HEK293 (cell line): ENCODE measurements around the gene SLC10A7.

Experiments
- CTCF ChIA-PET: fragments of 350-600 bp; formaldehyde crosslinking; extraction: SDS; loops from one replicate; lab custom pipeline; 2021; ENCODE audit warnings: antibody characterized with exemption; lab: Yijun Ruan, JAX
- POLR2A ChIA-PET: fragments of 300-600 bp; formaldehyde crosslinking; extraction: SDS; loops from one replicate; lab custom pipeline; 2020; ENCODE audit warnings: antibody characterized with exemption, inconsistent platforms; lab: Yijun Ruan, JAX
- H3K27ac ChIP-seq: fragments of 200-500 bp; sonication (Bioruptor generic); 2 replicates; pipeline ENCODE4 v1.5.1; 2014; ENCODE audit warnings: low read depth, low read length, control low read depth, inconsistent platforms; ENCODE audit errors: extremely low read depth
- H3K36me3 ChIP-seq, 2 experiments: fragments of 200-500 bp in 1 of 2; sonication (Bioruptor generic) in 1 of 2; 1 replicate in 1 of 2; 2 replicates in 1 of 2; pipeline ENCODE4 v1.5.1; 2014 to 2017; ENCODE audit warnings: inconsistent platforms in 2 of 2, low read length in 2 of 2; ENCODE audit not compliant: control insufficient read depth in 2 of 2, insufficient read depth in 1 of 2
- H3K4me1 ChIP-seq: fragments of 200-500 bp; sonication (Bioruptor generic); 2 replicates; pipeline ENCODE4 v1.5.1; 2014; ENCODE audit warnings: mild to moderate bottlenecking, low read length, inconsistent platforms; ENCODE audit not compliant: control insufficient read depth, insufficient read depth
- H3K4me3 ChIP-seq: 2 replicates; pipeline ENCODE4 v1.5.1; 2011; ENCODE audit warnings: low read depth, mild to moderate bottlenecking, control low read depth, low read length, moderate library complexity
- H3K9me3 ChIP-seq: fragments of 200-500 bp; sonication (Bioruptor generic); 2 replicates; pipeline ENCODE4 v1.5.1; 2014; ENCODE audit warnings: low read depth, low read length, inconsistent platforms; ENCODE audit not compliant: control insufficient read depth, insufficient read depth
- EGR2 ChIP-seq: fragments of 450-650 bp; formaldehyde crosslinking; IDR thresholded peaks from 2 replicates; pipeline ENCODE4 v1.5.1; 2016; ENCODE audit warnings: low read depth, missing biosample characterization, missing genetic modification characterization
- ZFP41 ChIP-seq: fragments of 450-650 bp; formaldehyde crosslinking; IDR thresholded peaks from 2 replicates; pipeline ENCODE4 v1.5.1; 2016; ENCODE audit warnings: missing biosample characterization, missing genetic modification characterization, borderline replicate concordance
- ZFP69B ChIP-seq: fragments of 450-650 bp; formaldehyde crosslinking; IDR thresholded peaks from 2 replicates; pipeline ENCODE4 v1.5.1; 2016; ENCODE audit warnings: missing biosample characterization, missing genetic modification characterization
- ZNF10 ChIP-seq: fragments of 450-650 bp; formaldehyde crosslinking; IDR thresholded peaks from 2 replicates; pipeline ENCODE4 v1.5.1; 2017; ENCODE audit warnings: missing biosample characterization, missing genetic modification characterization
- ZNF174 ChIP-seq: fragments of 450-650 bp; formaldehyde crosslinking; IDR thresholded peaks from 2 replicates; pipeline ENCODE4 v1.5.0; 2017; ENCODE audit warnings: missing biosample characterization, mild to moderate bottlenecking, missing genetic modification characterization
- ZNF223 ChIP-seq: fragments of 450-650 bp; formaldehyde crosslinking; IDR thresholded peaks from 2 replicates; pipeline ENCODE4 v1.5.1; 2016; ENCODE audit warnings: missing biosample characterization, missing genetic modification characterization
- ZNF274 ChIP-seq, 2 experiments: fragments of 200-500 bp in 1 of 2; fragments of 450-650 bp in 1 of 2; sonication (Bioruptor generic) in 1 of 2; formaldehyde crosslinking in 1 of 2; IDR thresholded peaks; 2 replicates each; pipeline versions ENCODE4 v1.5.1 to v1.6.1; 2014 to 2016; ENCODE audit warnings: borderline replicate concordance in 1 of 2, inconsistent platforms in 1 of 2, low read length in 1 of 2, missing biosample characterization in 1 of 2, missing genetic modification characterization in 1 of 2
- ZNF37A ChIP-seq: fragments of 450-650 bp; IDR thresholded peaks from 2 replicates; pipeline ENCODE4 v1.5.1; 2018; ENCODE audit warnings: missing biosample characterization, missing genetic modification characterization
- ZNF391 ChIP-seq: fragments of 450-650 bp; formaldehyde crosslinking; IDR thresholded peaks from 2 replicates; pipeline ENCODE4 v1.5.1; 2016; ENCODE audit warnings: low read depth, missing biosample characterization, missing genetic modification characterization, borderline replicate concordance
- ZNF501 ChIP-seq: fragments of 450-650 bp; formaldehyde crosslinking; IDR thresholded peaks from 2 replicates; pipeline ENCODE4 v1.5.1; 2016; ENCODE audit warnings: missing biosample characterization, missing genetic modification characterization
- ZNF510 ChIP-seq: fragments of 450-650 bp; formaldehyde crosslinking; IDR thresholded peaks from 2 replicates; pipeline ENCODE4 v1.5.1; 2018; ENCODE audit warnings: mild to moderate bottlenecking, missing genetic modification characterization, missing biosample characterization; ENCODE audit not compliant: insufficient replicate concordance
- ZNF792 ChIP-seq: fragments of 450-650 bp; formaldehyde crosslinking; IDR thresholded peaks from 2 replicates; pipeline ENCODE4 v1.5.1; 2016; ENCODE audit warnings: missing biosample characterization, missing genetic modification characterization
- TF ChIP-seq, protein P1 (sequence below): fragments of 450-650 bp; formaldehyde crosslinking; IDR thresholded peaks from 2 replicates; pipeline ENCODE4 v1.5.1; 2016; ENCODE audit warnings: missing biosample characterization, missing genetic modification characterization
- TF ChIP-seq, protein P2 (sequence below): fragments of 450-650 bp; formaldehyde crosslinking; IDR thresholded peaks from 2 replicates; pipeline ENCODE4 v1.5.1; 2016; ENCODE audit warnings: missing biosample characterization, missing genetic modification characterization
- TF ChIP-seq, protein P3 (sequence below): fragments of 450-650 bp; formaldehyde crosslinking; IDR thresholded peaks from 2 replicates; pipeline ENCODE4 v1.5.1; 2016; ENCODE audit warnings: missing biosample characterization, missing genetic modification characterization, borderline replicate concordance
- TF ChIP-seq, protein P4 (sequence below): fragments of 450-650 bp; formaldehyde crosslinking; IDR thresholded peaks from 2 replicates; pipeline ENCODE4 v1.5.1; 2016; ENCODE audit warnings: missing biosample characterization, missing genetic modification characterization, borderline replicate concordance
- TF ChIP-seq, protein P5 (sequence below): fragments of 450-650 bp; formaldehyde crosslinking; IDR thresholded peaks from 2 replicates; pipeline ENCODE4 v1.5.1; 2017; ENCODE audit warnings: missing biosample characterization, missing genetic modification characterization
- TF ChIP-seq, protein P6 (sequence below): fragments of 450-650 bp; formaldehyde crosslinking; IDR thresholded peaks from 2 replicates; pipeline ENCODE4 v1.5.1; 2016; ENCODE audit warnings: missing biosample characterization, missing genetic modification characterization

The SLC10A7 gene

DNA sequence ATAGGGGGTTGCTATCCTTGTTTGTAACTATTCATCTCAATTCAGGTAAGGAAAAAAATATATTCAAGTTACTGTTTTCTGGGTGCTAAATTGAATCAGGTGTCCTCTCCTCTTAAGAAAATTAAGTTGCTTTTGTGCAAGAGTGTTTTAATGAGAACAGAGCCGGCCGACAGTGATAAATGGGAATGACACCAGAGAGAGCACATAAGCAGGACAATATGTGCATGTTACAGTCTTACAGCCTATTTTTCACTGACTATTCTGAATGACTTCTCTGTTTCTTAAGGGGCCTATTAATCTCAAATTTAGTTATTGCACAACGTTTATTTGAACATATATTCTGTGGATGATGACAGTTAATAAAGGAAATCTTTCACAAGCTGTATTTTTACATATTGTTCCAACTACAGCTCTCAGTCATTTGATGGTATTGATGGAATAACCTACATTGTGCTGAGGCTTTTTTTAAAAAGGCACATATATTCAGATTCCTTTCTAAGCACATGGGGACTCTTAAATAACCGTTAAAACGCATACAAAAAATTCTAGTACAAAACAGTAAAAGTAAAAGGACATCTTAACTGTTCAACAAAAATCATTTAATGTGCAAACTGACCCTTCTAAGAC lies 68.4 kb downstream of the SLC10A7 start:
- H3K4me1 ChIP-seq, result no peaks in the 10 kb centered on the region
- no peaks in the 10 kb centered on the region for H3K9me3 ChIP-seq
- TF ChIP-seq, protein P1, sequence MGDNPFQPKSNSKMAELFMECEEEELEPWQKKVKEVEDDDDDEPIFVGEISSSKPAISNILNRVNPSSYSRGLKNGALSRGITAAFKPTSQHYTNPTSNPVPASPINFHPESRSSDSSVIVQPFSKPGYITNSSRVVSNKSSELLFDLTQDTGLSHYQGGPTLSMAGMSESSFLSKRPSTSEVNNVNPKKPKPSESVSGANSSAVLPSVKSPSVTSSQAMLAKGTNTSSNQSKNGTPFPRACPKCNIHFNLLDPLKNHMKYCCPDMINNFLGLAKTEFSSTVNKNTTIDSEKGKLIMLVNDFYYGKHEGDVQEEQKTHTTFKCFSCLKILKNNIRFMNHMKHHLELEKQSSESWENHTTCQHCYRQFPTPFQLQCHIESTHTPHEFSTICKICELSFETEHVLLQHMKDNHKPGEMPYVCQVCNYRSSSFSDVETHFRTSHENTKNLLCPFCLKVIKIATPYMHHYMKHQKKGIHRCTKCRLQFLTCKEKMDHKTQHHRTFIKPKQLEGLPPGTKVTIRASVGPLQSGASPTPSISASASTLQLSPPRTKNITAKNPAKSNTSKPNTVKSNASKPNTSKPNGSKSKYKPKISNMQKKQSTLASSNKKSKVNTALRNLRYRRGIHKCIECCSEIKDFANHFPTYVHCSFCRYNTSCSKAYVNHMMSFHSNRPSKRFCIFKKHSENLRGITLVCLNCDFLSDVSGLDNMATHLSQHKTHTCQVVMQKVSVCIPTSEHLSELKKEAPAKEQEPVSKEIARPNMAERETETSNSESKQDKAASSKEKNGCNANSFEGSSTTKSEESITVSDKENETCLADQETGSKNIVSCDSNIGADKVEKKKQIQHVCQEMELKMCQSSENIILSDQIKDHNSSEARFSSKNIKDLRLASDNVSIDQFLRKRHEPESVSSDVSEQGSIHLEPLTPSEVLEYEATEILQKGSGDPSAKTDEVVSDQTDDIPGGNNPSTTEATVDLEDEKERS (tag by site-specific recombination), result no peak
- TF ChIP-seq ZNF174 (tag by site-specific recombination) (no peak), EGR2 (no peak), ZNF391 (tag by site-specific recombination) (no peak), ZNF792 (tag by site-specific recombination) (no peak), ZNF510 (tag by site-specific recombination) (no peak), ZNF223 (tag by site-specific recombination) (no peak), ZNF501 (tag by site-specific recombination) (no peak), ZNF37A (no peak), ZNF10 (tag by site-specific recombination) (no peak), ZFP41 (no peak), ZNF274 (IDR thresholded peaks at IDR 0.05; ENCODE audit: low read length) (no peak), ZNF274 (tag by site-specific recombination; IDR thresholded peaks at IDR 0.05; ENCODE audit: borderline replicate concordance) (no peak), ZFP69B (tag by site-specific recombination) (no peak)
- TF ChIP-seq, protein P2, sequence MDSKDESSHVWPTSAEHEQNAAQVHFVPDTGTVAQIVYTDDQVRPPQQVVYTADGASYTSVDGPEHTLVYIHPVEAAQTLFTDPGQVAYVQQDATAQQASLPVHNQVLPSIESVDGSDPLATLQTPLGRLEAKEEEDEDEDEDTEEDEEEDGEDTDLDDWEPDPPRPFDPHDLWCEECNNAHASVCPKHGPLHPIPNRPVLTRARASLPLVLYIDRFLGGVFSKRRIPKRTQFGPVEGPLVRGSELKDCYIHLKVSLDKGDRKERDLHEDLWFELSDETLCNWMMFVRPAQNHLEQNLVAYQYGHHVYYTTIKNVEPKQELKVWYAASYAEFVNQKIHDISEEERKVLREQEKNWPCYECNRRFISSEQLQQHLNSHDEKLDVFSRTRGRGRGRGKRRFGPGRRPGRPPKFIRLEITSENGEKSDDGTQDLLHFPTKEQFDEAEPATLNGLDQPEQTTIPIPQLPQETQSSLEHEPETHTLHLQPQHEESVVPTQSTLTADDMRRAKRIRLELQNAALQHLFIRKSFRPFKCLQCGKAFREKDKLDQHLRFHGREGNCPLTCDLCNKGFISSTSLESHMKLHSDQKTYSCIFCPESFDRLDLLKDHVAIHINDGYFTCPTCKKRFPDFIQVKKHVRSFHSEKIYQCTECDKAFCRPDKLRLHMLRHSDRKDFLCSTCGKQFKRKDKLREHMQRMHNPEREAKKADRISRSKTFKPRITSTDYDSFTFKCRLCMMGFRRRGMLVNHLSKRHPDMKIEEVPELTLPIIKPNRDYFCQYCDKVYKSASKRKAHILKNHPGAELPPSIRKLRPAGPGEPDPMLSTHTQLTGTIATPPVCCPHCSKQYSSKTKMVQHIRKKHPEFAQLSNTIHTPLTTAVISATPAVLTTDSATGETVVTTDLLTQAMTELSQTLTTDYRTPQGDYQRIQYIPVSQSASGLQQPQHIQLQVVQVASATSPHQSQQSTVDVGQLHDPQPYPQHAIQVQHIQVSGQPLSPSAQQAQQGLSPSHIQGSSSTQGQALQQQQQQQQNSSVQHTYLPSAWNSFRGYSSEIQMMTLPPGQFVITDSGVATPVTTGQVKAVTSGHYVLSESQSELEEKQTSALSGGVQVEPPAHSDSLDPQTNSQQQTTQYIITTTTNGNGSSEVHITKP (tag by site-specific recombination), result no peak
- TF ChIP-seq, protein P3, sequence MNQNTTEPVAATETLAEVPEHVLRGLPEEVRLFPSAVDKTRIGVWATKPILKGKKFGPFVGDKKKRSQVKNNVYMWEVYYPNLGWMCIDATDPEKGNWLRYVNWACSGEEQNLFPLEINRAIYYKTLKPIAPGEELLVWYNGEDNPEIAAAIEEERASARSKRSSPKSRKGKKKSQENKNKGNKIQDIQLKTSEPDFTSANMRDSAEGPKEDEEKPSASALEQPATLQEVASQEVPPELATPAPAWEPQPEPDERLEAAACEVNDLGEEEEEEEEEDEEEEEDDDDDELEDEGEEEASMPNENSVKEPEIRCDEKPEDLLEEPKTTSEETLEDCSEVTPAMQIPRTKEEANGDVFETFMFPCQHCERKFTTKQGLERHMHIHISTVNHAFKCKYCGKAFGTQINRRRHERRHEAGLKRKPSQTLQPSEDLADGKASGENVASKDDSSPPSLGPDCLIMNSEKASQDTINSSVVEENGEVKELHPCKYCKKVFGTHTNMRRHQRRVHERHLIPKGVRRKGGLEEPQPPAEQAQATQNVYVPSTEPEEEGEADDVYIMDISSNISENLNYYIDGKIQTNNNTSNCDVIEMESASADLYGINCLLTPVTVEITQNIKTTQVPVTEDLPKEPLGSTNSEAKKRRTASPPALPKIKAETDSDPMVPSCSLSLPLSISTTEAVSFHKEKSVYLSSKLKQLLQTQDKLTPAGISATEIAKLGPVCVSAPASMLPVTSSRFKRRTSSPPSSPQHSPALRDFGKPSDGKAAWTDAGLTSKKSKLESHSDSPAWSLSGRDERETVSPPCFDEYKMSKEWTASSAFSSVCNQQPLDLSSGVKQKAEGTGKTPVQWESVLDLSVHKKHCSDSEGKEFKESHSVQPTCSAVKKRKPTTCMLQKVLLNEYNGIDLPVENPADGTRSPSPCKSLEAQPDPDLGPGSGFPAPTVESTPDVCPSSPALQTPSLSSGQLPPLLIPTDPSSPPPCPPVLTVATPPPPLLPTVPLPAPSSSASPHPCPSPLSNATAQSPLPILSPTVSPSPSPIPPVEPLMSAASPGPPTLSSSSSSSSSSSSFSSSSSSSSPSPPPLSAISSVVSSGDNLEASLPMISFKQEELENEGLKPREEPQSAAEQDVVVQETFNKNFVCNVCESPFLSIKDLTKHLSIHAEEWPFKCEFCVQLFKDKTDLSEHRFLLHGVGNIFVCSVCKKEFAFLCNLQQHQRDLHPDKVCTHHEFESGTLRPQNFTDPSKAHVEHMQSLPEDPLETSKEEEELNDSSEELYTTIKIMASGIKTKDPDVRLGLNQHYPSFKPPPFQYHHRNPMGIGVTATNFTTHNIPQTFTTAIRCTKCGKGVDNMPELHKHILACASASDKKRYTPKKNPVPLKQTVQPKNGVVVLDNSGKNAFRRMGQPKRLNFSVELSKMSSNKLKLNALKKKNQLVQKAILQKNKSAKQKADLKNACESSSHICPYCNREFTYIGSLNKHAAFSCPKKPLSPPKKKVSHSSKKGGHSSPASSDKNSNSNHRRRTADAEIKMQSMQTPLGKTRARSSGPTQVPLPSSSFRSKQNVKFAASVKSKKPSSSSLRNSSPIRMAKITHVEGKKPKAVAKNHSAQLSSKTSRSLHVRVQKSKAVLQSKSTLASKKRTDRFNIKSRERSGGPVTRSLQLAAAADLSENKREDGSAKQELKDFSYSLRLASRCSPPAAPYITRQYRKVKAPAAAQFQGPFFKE (tag by site-specific recombination), result no peak
- TF ChIP-seq, protein P4, sequence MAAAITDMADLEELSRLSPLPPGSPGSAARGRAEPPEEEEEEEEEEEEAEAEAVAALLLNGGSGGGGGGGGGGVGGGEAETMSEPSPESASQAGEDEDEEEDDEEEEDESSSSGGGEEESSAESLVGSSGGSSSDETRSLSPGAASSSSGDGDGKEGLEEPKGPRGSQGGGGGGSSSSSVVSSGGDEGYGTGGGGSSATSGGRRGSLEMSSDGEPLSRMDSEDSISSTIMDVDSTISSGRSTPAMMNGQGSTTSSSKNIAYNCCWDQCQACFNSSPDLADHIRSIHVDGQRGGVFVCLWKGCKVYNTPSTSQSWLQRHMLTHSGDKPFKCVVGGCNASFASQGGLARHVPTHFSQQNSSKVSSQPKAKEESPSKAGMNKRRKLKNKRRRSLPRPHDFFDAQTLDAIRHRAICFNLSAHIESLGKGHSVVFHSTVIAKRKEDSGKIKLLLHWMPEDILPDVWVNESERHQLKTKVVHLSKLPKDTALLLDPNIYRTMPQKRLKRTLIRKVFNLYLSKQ (tag by site-specific recombination), result no peak
- TF ChIP-seq, protein P5, sequence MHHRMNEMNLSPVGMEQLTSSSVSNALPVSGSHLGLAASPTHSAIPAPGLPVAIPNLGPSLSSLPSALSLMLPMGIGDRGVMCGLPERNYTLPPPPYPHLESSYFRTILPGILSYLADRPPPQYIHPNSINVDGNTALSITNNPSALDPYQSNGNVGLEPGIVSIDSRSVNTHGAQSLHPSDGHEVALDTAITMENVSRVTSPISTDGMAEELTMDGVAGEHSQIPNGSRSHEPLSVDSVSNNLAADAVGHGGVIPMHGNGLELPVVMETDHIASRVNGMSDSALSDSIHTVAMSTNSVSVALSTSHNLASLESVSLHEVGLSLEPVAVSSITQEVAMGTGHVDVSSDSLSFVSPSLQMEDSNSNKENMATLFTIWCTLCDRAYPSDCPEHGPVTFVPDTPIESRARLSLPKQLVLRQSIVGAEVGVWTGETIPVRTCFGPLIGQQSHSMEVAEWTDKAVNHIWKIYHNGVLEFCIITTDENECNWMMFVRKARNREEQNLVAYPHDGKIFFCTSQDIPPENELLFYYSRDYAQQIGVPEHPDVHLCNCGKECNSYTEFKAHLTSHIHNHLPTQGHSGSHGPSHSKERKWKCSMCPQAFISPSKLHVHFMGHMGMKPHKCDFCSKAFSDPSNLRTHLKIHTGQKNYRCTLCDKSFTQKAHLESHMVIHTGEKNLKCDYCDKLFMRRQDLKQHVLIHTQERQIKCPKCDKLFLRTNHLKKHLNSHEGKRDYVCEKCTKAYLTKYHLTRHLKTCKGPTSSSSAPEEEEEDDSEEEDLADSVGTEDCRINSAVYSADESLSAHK (tag by site-specific recombination), result no peak
- TF ChIP-seq, protein P6, sequence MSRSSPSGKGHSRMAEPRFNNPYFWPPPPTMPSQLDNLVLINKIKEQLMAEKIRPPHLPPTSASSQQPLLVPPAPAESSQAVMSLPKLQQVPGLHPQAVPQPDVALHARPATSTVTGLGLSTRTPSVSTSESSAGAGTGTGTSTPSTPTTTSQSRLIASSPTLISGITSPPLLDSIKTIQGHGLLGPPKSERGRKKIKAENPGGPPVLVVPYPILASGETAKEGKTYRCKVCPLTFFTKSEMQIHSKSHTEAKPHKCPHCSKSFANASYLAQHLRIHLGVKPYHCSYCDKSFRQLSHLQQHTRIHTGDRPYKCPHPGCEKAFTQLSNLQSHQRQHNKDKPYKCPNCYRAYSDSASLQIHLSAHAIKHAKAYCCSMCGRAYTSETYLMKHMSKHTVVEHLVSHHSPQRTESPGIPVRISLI (tag by site-specific recombination), result no peak
- H3K36me3 ChIP-seq, result no peaks in the 10 kb centered on the region
- H3K27ac ChIP-seq, result no peak overlapping the region
- POLR2A ChIA-PET, result no interaction called here
- no peak overlapping the region for H3K4me3 ChIP-seq
- CTCF ChIA-PET, result interaction anchor here (1.0 kb wide), 1 partner anchor 11 kb away, joined by 3 read pairs; no protein-coding TSS in a partner anchor
